KG1 (cell line): ENCODE results near the gene CD53.
"Not testable (repeated sequence)": the region's sequence is repeated elsewhere in the genome, so short reads cannot be mapped to it uniquely, and the experiment has no call there.

Experiments
- DNase-seq: peaks from one replicate; lab custom pipeline; 2025; lab: John Stamatoyannopoulos, UW

CD53 gene

GRCh38 chr1:110872745-110873720 lies at the start of gene CD53:
Gene CD53 (plus strand): TSS chr1:110873148. CDS start chr1:110891409, 18,261 bp downstream.
- peak; percentile 57 for DNase-seq

DNA sequence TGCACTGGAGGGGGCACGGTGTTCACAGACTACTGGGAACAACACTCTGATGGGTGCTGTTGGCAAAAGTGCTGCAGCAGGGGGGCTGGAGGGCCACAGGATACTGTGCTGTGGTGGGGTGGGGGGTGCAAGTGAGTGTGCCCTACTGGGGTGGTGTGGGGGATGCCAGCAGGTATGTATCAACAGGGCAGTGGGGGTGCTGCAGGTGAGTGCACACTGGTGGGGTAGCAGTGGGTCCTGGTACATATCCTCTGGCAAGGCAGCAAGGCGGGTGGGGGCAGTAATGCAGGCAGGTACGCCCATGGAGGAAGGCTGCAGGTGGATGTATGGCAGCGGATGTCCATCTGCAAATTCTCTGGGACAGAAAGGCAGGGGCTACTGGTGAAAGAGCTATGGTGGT lies 48.8 kb upstream of the CD53 start:
- DNase-seq = no peak

- peak; percentile 2 for DNase-seq
Measured at GRCh38 chr1:110829955-110830553, 42.9 kb upstream of the CD53 start.

- DNase-seq = not testable (repeated sequence)
Measured at GRCh38 chr1:110833779-110834178, 39.2 kb upstream of the CD53 start.

DNA sequence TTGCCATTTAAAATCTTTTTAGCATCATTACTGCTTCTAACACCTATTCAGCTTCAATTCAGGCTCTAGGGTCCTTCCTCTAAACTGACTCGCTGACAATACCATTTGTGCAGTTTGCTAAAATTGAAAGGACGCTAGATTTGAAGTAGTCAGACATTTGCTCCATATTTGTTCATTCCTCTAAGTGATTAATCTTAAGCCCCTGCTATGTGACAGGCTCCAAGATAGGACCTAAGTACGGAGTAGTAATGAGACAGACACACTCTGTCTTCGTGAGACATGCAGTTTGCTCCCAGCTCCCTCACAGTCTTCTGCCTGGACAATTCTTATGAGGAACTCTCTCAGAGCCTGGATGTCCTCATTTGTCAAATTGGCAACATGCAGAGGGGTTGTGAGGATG lies 26.1 kb upstream of the CD53 start:
- DNase-seq = no peak

DNA sequence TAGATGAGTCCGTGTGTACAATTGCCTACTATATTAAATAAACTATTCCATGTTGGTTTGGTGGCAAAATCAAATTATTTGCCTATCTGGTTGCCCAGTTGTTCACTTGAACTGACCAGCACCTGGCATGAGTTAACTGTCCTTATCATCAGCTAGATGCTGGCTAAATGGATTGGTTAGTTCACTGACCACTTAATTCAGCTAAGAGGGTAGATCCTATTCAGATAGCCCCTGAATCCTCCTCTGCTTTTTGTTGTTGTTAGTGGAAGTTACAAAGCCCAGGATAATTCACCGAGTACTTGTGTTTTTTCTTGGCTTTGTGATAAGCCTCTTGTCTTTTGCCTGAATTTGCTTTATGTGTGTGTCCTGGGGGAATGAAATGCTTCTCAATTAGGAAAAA lies 22.8 kb upstream of the CD53 start:
- DNase-seq = no peak

- DNase-seq = no peak
Measured at GRCh38 chr1:110850627-110851026, 22.3 kb upstream of the CD53 start.

DNA sequence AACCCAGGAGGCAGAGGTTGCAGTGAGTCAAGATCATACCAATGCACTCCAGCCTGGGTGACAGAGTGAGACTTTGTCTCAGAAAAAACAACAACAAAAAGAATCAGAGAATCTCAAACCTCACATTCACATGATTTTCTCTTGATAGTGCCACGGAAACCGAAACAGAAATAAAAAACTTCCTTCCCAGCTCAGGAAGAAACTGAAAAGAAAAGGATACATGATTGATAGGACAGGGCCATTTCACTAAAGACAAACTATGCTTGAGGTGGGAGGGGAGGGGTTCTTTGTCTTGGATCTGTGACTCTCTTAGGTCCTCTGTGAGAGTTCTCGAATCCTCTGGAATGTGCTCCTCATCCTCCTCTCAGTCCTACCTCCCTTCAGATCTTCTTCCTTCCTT lies 19.8 kb upstream of the CD53 start:
- DNase-seq = no peak

DNA sequence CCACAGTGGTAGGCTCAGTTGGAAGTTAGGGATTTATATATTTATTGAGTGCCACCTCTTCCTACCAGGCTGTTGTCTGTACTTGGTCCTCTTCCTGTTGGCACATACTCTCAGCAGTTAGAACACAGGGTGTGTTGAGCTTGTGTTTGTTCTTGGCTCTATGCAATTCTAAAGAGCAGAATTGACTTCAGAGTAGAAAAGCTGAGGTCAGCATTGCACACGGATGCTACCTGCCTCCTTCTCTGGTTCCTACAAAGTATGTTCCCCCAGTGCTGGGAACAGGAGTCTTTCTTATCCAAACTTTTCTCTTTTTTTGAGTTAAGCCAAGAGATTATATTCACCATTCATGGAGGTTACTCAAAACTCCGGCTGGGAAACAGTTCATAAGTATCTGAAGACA lies 16.5 kb upstream of the CD53 start:
- DNase-seq = no peak

DNA sequence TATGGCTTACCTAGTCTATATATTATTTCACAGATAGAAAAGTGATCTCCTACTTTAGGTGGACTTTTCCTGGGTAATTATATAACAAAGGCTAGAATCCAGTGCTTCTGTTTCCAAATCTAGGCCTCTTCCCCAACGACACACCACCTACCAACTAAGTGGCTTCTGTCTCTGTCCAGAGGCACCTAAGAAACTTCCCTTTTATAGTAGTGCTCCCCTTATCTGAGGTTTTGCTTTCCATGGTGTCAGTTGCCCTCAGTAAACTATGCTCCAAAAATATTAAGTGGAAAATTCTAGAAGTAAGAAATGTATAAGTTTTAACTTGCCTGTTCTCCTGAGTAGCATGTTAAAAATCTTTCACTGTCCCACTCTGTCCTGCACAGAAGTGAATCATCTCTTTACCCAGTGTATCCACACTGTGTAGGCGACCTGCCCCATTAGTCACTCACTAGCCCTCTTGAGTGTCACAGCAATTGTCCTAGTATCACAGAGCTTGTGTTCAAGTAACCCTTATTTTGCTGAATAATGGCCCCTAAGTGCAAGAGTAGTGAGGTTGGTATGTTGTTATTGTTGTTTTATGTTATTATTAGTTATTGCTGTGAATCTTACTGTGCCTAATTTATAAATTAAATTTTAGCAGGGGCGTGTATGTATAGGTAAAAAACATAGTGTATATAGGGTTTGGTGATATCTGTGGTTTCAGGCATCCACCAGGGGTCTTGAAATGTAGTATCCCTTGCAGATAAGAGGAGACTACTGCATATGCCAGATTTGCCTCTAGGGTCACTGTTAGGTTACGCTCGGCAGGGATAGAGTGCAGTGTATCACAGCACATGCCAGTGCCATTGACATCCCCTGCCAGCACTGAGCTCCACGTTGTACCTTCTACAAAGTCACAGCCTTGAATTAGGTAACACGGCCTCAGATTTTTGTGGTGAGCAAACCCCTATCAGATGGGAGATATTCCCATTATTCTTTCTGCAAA lies 14.7 kb upstream of the CD53 start:
- DNase-seq = no peak

DNA sequence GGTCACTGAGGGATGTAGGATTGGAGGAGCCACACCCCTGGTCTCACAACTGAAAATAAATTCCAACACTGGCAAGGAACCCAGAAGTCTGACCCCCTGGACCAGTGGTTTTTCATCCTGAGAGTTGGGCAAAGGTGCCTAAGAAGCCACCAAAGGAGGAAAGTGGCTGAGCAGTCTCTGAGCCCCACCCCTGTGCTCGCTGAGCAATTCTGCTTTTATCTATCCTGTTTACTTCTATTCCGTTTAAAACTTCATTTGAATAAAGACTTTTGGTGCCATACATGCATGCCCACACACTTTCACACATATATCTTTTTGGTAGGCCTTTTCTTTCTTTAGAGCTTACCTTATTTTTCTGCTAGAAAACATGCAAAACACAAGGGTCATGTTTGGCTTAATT lies 13.9 kb upstream of the CD53 start:
- DNase-seq = no peak

DNA sequence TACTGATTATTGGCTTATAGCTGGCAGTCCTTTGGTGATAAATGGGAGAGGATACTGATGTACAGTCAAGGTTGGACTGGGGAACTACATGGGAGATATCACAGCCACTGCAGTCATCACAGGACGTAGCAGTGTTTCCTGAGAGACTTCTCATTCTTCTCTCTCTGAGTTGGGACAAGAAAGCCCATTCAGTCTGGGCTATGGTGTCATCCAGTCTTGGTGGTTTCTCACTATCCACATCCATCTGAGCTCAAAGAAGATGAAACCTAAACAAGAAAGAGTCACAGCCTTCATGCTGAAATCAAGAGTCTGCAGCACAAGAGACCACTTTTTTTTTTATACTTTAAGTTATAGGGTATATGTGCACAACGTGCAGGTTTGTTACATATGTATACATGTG lies 12.8 kb upstream of the CD53 start:
- no peak for DNase-seq

GRCh38 chr1:110860620-110861019 lies 12.3 kb upstream of the CD53 start:
- not testable (repeated sequence) for DNase-seq

DNA sequence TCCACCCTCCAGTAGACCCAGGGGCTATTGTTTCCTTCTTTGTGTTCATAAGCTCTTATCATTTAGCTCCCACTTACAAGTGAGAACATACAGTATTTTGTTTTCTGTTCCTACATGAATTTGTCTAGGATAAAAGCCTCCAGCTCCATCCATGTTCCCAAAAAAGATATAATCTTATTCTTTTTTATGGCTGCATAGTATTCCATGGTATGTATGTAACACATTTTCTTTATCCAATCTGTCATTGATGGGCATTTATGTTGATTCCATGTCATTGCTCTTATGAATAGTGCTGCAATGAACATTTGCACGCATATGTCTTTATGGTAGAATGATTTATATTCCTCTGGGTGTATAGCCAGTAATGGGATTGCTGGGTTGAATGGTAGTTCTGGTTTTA lies 11.0 kb upstream of the CD53 start:
- not testable (repeated sequence) for DNase-seq

- DNase-seq = no peak
Measured at GRCh38 chr1:110864287-110864686, 8.7 kb upstream of the CD53 start.

GRCh38 chr1:110870721-110871388 lies 2.1 kb upstream of the CD53 start:
- DNase-seq = no peak

GRCh38 chr1:110872366-110872744 lies 593 bp upstream of the CD53 start:
- DNase-seq = no peak

DNA sequence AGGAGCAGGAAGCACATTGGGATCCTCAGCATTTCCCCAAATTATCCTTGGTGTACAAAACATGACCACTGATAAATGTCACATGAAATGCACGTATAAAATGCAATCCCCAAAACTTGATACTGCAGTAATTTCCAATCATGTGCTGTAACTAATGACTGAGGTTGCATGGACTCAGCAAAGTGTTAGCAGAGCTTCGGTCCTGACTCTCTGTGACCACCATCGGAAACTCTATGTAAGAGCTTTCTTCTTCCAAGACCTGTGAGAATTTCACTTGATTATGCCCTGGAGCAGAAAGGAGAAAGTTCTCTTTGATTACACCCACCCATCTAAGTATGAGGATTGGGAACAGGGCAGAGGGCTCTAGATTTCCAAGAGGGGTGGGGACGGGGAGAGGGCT lies 908 bp downstream of the CD53 start:
- DNase-seq = no peak

DNA sequence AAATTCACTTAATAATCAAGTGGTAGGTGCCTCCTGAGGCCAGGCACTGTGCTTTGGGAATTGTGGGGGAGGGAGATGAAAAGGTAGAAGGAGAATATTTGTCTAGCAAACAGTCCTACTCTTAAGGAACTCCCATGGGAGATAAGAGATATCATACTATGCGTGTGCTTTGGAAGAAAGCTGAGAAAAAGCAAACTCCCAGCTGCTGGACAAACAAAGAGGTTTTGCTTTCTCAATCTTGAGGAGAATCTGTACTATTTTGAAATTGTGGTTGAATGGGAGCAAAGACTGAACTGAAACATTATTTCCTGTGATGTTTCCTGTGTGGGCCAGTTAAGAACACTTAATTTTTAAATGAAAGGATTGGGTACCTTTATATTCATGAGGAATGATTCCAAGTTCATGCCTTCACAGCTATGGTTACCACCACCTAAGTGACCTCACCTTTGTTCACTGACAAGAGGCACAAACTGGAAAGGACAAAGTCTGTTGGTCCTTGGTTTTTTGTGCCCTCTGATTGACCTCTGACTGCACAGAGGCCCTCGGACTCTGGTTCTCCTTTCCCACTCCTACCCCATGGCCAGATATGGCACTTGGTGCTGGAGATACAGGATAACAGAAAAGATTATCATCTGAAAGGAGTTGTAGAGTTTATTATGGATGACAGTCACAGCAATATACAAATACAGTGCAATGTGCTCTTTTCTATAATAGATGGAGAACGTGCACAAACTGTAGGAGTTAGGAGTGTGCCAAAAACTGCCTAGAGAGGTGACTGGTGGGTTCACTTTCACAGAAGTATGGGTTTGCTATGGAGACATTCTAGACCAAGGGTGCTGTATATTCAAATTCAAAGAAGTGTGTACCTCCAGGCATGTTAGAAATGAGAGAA lies 1.6 kb downstream of the CD53 start:
- peak; percentile 39 for DNase-seq

DNA sequence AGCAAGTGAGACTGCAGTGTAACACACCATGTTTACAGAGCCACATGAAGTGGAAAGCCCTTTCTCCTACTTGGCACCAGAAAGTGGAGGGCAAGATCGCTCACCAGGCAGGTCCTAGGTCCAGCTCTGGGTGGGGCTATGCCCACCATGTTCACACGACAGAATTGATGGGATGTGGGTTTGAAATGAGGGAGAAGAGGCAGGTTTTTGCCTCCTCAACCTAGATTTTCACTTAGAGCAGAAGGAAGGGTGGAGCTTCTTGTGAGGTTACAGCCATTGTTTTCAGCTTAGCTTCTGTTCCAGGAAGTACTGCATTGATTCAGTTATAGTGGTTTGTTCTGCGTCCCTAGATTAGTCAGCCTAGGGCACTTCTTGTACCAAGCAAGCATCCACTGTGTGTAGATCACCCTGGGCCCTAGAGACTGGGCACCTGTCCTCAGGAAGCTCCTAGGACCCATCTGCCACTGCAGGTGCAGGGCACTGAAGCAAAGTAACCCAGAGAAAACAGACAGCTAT lies 2.3 kb downstream of the CD53 start:
- DNase-seq = peak; percentile 39
